Astrocyte (in vitro differentiated cells and primary cell): ENCODE results near the gene BMP10. TPM values are rescaled to one million over a fixed set of nuclear protein-coding genes. Genes with fewer than 3 reads are reported as not detected.

Source experiments
- DNase-seq: peaks from one replicate; pipeline ENCODE4 v3.0.0-alpha.2; 2010; ENCODE audit warnings: low read depth
- FAIRE-seq: peaks from 2 replicates; lab custom pipeline; 2011; peaks lifted over from hg19 to GRCh38; lab: Jason Lieb, UNC
- H2AFZ ChIP-seq: 2 replicates; pipeline ENCODE4 v1.6.0; 2012; ENCODE audit warnings: low read depth, low read length, inconsistent platforms
- H3K27ac ChIP-seq: 2 replicates; pipeline ENCODE4 v1.5.1; 2011; ENCODE audit warnings: low read depth, low read length, inconsistent platforms
- H3K27me3 ChIP-seq: 2 replicates; pipeline ENCODE4 v1.6.0; 2011; ENCODE audit warnings: low read length, inconsistent platforms; ENCODE audit not compliant: insufficient read depth
- H3K36me3 ChIP-seq: 2 replicates; pipeline ENCODE4 v1.5.1; 2011; ENCODE audit warnings: low read length, inconsistent platforms; ENCODE audit not compliant: insufficient read depth
- H3K4me1 ChIP-seq: 2 replicates; pipeline ENCODE4 v1.5.1; 2011; ENCODE audit warnings: low read length, inconsistent platforms; ENCODE audit not compliant: insufficient read depth
- H3K4me2 ChIP-seq: 2 replicates; pipeline ENCODE4 v1.6.0; 2012; ENCODE audit warnings: low read length, inconsistent platforms
- H3K4me3 ChIP-seq: 2 replicates; pipeline ENCODE4 v1.5.1; 2011; ENCODE audit warnings: low read depth, mild to moderate bottlenecking, low read length, inconsistent platforms; ENCODE audit not compliant: insufficient read depth
- H3K79me2 ChIP-seq: 2 replicates; pipeline ENCODE4 v1.6.0; 2012; ENCODE audit warnings: mild to moderate bottlenecking, low read length, inconsistent platforms; ENCODE audit not compliant: insufficient read depth
- H3K9ac ChIP-seq: 2 replicates; pipeline ENCODE4 v1.6.0; 2012; ENCODE audit warnings: mild to moderate bottlenecking, low read length, inconsistent platforms
- H3K9me3 ChIP-seq: 2 replicates; pipeline ENCODE4 v1.5.1; 2012; ENCODE audit warnings: low read depth, mild to moderate bottlenecking, low read length, inconsistent platforms; ENCODE audit not compliant: insufficient read depth
- H4K20me1 ChIP-seq: 2 replicates; pipeline ENCODE4 v1.6.0; 2012; ENCODE audit warnings: low read length, inconsistent platforms; ENCODE audit not compliant: insufficient read depth
- H3K27ac Mint-ChIP-seq: one replicate; pipeline ENCODE4 v1.8.0; 2021; ENCODE audit warnings: mild to moderate bottlenecking, mixed read lengths; ENCODE audit not compliant: unreplicated experiment
- H3K27me3 Mint-ChIP-seq: one replicate; pipeline ENCODE4 v1.8.0; 2021; ENCODE audit warnings: low read depth, mixed read lengths; ENCODE audit not compliant: unreplicated experiment
- H3K36me3 Mint-ChIP-seq: one replicate; pipeline ENCODE4 v1.8.0; 2021; ENCODE audit warnings: low read depth, mixed read lengths; ENCODE audit not compliant: unreplicated experiment
- H3K4me1 Mint-ChIP-seq: one replicate; pipeline ENCODE4 v1.8.0; 2021; ENCODE audit warnings: low read depth, mixed read lengths; ENCODE audit not compliant: unreplicated experiment
- H3K4me3 Mint-ChIP-seq: one replicate; pipeline ENCODE4 v1.8.0; 2021; ENCODE audit warnings: mild to moderate bottlenecking, moderate library complexity, mixed read lengths; ENCODE audit not compliant: unreplicated experiment
- H3K9me3 Mint-ChIP-seq: one replicate; pipeline ENCODE4 v1.8.0; 2021; ENCODE audit warnings: mild to moderate bottlenecking, mixed read lengths; ENCODE audit not compliant: unreplicated experiment
- EZH2 ChIP-seq: IDR thresholded peaks from 2 replicates; pipeline ENCODE4 v1.6.1; 2012; ENCODE audit warnings: mild to moderate bottlenecking, low read length, inconsistent platforms; ENCODE audit not compliant: insufficient read depth
- total RNA-seq: library from RNA; stranded (reverse); gene quantifications from 2 replicates; pipeline ENCODE4 v1.2.1, GENCODE V29; 2021
- TF ChIP-seq, protein P1 (sequence below): IDR thresholded peaks from 2 replicates; pipeline ENCODE4 v1.5.1; 2011; ENCODE audit warnings: low read depth, mild to moderate bottlenecking, inconsistent platforms, low read length, moderate library complexity; ENCODE audit not compliant: insufficient read depth

BMP10 gene
- total RNA-seq, 1 donor from 2014 or later = not detected

GRCh38 chr2:68912111-68912510 lies 40.9 kb upstream of the BMP10 start:
- no peak for TF ChIP-seq EZH2
- TF ChIP-seq, protein P1, sequence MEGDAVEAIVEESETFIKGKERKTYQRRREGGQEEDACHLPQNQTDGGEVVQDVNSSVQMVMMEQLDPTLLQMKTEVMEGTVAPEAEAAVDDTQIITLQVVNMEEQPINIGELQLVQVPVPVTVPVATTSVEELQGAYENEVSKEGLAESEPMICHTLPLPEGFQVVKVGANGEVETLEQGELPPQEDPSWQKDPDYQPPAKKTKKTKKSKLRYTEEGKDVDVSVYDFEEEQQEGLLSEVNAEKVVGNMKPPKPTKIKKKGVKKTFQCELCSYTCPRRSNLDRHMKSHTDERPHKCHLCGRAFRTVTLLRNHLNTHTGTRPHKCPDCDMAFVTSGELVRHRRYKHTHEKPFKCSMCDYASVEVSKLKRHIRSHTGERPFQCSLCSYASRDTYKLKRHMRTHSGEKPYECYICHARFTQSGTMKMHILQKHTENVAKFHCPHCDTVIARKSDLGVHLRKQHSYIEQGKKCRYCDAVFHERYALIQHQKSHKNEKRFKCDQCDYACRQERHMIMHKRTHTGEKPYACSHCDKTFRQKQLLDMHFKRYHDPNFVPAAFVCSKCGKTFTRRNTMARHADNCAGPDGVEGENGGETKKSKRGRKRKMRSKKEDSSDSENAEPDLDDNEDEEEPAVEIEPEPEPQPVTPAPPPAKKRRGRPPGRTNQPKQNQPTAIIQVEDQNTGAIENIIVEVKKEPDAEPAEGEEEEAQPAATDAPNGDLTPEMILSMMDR = no peak
- DNase-seq (no peak), FAIRE-seq (no peak)
- Mint-ChIP-seq H3K9me3 (no peaks in the 10 kb centered on the region), H3K27me3 (no peaks in the 10 kb centered on the region), H3K4me1 (peaks cover 10% of the 10 kb centered on the region), H3K27ac (no peak overlapping the region), H3K4me3 (no peak overlapping the region), H3K36me3 (no peaks in the 10 kb centered on the region)
- Histone ChIP-seq H3K27me3 (no peaks in the 10 kb centered on the region), H2AFZ (no peak overlapping the region), H4K20me1 (no peaks in the 10 kb centered on the region), H3K4me1 (peaks cover 12% of the 10 kb centered on the region), H3K9me3 (no peaks in the 10 kb centered on the region), H3K36me3 (no peaks in the 10 kb centered on the region), H3K9ac (no peak overlapping the region), H3K79me2 (no peaks in the 10 kb centered on the region), H3K4me2 (no peak overlapping the region), H3K4me3 (no peak overlapping the region), H3K27ac (no peak overlapping the region)

DNA sequence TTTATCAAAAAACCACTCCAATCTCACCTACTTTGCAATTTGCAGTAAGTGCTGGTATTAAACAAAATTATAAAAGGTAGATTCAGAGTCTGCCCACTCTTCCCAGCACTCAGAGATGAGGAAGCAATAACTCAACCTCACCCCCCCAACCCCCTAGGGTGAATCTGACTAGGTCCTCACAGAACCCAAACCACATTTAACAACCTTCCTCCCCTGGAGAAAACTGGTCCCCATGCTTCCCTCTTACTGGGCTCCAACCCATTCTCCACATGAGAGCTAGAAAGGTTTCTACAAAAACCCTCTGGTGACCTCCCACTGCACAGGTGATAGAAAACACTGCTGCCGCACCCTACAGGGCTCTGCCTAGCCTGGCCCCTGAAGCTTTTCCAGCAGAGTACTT lies 40.5 kb upstream of the BMP10 start:
- no peak for TF ChIP-seq EZH2
- TF ChIP-seq, protein P1 = no peak

DNA sequence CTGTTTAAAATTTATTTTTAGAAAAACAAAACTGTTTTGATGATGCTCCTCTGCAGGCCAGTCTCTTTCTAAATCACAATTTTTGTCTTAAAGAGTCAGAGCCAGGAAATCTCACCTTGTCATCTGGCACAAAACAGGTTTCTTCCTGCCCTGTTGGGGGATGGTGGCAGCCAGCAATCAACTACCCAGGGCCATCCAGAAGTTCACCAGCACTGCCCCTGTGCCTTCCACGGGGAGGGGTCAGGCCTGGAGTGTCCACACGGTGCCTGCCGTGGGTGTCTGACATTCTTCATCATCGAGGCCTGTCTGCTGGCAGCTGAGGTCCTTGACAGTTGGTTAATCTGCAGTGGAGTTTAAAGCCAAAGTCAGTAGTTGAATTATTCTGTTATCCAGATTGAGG lies 40.0 kb upstream of the BMP10 start:
- FAIRE-seq = no peak
- H3K36me3 ChIP-seq = no peaks in the 10 kb centered on the region
- no peaks in the 10 kb centered on the region for H3K9me3 Mint-ChIP-seq
- no peak overlapping the region for H3K4me3 Mint-ChIP-seq
- H3K9me3 ChIP-seq = no peaks in the 10 kb centered on the region
- H3K4me3 ChIP-seq = no peak overlapping the region
- no peaks in the 10 kb centered on the region for H4K20me1 ChIP-seq
- no peak for TF ChIP-seq EZH2
- TF ChIP-seq, protein P1 = no peak
- H3K27me3 ChIP-seq = no peaks in the 10 kb centered on the region
- no peak overlapping the region for H3K27ac ChIP-seq
- no peaks in the 10 kb centered on the region for H3K27me3 Mint-ChIP-seq
- no peak for DNase-seq
- no peak overlapping the region for H3K4me2 ChIP-seq
- H3K4me1 ChIP-seq = peaks cover 12% of the 10 kb centered on the region
- no peaks in the 10 kb centered on the region for H3K79me2 ChIP-seq
- H3K27ac Mint-ChIP-seq = no peak overlapping the region
- H3K4me1 Mint-ChIP-seq = peaks cover 10% of the 10 kb centered on the region
- no peak overlapping the region for H2AFZ ChIP-seq
- no peaks in the 10 kb centered on the region for H3K36me3 Mint-ChIP-seq
- H3K9ac ChIP-seq = no peak overlapping the region

More for the DNA sequence above, 40.5 kb upstream of the BMP10 start:
- H3K27ac Mint-ChIP-seq = no peak overlapping the region
- no peak overlapping the region for H2AFZ ChIP-seq
- H3K79me2 ChIP-seq = no peaks in the 10 kb centered on the region
- H3K36me3 ChIP-seq = no peaks in the 10 kb centered on the region
- H4K20me1 ChIP-seq = no peaks in the 10 kb centered on the region
- H3K4me1 ChIP-seq = peaks cover 12% of the 10 kb centered on the region
- no peak overlapping the region for H3K4me3 Mint-ChIP-seq
- DNase-seq (no peak), FAIRE-seq (no peak)
- H3K27me3 ChIP-seq = no peaks in the 10 kb centered on the region
- H3K4me2 ChIP-seq = no peak overlapping the region
- no peak overlapping the region for H3K4me3 ChIP-seq
- no peak overlapping the region for H3K27ac ChIP-seq
- H3K36me3 Mint-ChIP-seq = no peaks in the 10 kb centered on the region
- peaks cover 10% of the 10 kb centered on the region for H3K4me1 Mint-ChIP-seq
- H3K27me3 Mint-ChIP-seq = no peaks in the 10 kb centered on the region
- H3K9ac ChIP-seq = no peak overlapping the region
- H3K9me3 ChIP-seq = no peaks in the 10 kb centered on the region
- no peaks in the 10 kb centered on the region for H3K9me3 Mint-ChIP-seq
